D341Med (cell line): Measurements from ENCODE around the gene BARX2.

Experiments used
- DNase-seq: peaks from one replicate; pipeline ENCODE4 v3.0.0; 2012; ENCODE audit warnings: low spot score

Gene BARX2

DNA sequence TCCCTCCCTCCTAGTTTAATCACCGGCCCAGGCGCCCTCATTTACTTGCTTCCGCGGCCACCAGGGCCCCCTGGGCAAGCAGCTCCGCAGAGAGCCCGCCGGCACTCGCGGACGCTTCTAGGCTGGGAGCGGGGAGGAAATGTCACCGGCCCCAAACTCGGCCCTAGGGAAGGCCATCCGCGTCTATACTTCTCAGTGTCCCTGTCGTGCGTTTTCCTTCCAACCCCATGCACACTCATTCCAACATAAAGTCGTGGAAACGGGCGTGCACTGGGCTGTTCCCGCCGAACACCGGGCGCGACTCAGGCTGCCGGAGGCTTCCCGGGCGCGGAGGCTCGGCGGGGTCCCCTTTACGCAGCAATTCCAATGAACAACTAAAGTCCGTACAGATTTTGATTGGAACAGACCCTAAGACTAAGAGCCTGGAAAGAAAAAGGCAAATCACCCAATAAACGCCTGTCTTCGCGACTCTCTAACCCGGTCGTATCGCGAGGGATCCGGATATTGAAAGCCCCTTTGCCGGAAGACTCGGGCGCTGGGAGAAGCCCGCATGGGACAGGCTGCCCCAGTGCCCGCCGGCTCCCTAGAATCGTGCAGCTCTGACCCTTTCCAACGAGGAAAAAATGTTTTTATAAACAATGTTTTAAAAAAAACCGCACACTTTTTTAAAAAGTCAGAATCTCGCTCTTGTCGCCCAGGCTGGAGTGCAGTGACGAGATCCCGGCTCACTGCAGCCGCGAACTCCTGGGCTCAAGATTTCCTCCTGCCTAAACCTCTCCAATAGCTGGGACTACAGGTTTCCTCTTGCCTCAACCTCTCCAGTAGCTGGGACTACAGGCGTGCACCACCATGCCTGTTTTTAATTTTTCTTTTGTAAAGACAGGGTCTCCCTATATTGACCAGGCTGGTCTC, 1.3 kb upstream of the BARX2 start:
- peak; percentile 50 for DNase-seq

GRCh38 chr11:129374993-129375750, 476 bp upstream of the BARX2 start:
- DNase-seq = peak; percentile 57

DNA sequence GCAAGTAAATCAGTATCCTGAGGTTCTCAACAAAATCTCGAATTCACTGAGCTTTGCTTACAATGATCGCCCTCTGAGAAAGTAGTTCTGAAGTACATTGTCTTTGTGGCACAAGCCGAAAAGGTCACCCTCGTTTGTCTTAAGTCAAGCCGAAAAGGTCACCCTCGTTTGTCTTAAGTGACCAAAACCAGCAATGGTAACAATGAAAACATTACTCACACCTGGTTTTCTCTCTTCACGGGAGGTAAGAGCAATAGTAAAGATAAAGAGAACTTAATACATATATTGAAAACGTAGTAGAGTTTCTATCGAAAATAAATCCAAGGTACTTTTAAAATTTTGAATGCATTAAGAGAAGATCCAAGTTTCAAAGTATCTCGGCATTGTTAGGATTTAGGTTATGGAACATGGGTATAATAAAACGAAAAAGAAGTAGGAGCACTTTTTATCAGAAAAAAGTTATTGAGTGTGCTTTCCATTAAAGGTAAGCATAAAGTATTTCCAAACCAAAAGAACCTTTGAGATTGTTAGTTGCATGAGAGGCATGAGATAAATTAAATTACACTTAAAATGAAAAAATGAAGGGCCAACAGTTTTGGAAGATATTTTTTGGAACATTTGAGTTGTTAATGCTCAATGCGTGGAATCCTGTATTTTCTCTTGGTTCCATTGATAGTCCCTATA, 1.2 kb downstream of the BARX2 start:
- DNase-seq = no peak

DNA sequence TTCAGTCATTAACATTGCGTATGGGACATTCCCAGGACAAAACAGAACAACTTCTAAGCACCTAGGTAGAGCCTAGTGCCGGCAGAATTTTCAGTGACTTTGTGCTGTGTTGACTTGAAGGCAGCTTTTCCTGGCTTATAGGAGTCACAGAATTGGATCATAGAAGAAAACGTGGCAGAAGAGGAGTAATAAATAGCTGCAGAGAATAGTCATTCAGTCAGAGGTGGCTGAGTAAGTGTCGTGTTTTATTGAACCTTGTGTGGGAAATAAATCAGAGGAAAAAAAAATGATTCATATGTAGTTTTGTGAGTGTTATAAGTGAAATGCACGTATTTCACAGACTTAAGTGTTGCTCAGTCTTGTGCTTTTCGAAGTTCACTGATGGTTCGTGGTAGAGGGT, 2.1 kb downstream of the BARX2 start:
- no peak for DNase-seq

- no peak for DNase-seq
Observed at GRCh38 chr11:129380413-129380812, 4.8 kb downstream of the BARX2 start.

GRCh38 chr11:129382583-129382982, 6.9 kb downstream of the BARX2 start:
- DNase-seq = no peak

GRCh38 chr11:129383060-129383459, 7.4 kb downstream of the BARX2 start:
- no peak for DNase-seq

- no peak for DNase-seq
Observed at GRCh38 chr11:129383502-129383901, 7.9 kb downstream of the BARX2 start.

GRCh38 chr11:129384415-129384814, 8.8 kb downstream of the BARX2 start:
- DNase-seq = no peak

DNA sequence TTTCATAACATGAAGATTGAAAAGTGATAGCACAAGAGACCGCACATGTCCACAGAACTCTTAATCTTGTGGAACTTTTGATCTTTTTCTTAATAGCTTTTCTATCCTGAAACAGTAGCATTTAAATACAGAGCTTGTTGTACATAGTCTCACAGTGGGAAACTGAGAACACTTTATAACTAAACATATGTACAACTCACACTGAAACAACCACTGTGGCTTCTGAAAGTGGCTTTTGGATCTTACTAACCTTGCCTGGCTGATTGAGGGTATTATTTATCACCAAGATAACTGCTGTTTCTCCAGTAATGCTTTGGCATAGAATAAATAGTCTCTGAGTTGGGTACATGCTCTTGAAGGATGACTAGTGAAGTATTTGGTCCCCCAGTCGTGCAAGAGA, 10.2 kb downstream of the BARX2 start:
- DNase-seq = no peak

DNA sequence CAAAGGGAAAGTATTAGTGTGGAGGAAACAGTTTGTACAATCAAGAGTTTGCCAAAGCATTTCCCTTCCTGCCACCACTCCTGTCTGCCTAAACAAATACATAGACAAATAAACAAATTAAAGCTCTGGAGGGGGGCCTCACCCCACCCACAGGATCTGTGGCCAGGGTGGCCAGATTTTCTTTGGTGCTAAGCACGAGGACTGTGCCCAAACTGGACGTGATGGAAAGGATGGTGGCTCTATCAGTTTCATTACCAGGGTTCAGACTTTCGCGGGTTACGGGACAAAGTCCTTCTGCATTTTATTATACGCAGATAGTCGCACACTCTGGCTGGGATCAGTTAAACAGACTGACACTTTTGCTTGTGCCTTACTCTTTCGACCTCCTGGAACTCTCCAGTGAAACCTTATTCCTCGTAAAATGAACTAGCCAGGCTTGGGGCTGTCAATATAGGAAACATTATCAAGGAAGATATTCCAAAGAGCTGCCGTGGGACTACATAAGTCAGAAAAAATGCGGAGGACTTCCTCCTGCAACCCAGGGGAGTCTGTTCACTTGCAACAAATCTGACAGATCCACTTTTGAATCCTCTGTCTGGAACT, 11.2 kb downstream of the BARX2 start:
- no peak for DNase-seq

GRCh38 chr11:129387434-129387833, 11.8 kb downstream of the BARX2 start:
- no peak for DNase-seq

DNA sequence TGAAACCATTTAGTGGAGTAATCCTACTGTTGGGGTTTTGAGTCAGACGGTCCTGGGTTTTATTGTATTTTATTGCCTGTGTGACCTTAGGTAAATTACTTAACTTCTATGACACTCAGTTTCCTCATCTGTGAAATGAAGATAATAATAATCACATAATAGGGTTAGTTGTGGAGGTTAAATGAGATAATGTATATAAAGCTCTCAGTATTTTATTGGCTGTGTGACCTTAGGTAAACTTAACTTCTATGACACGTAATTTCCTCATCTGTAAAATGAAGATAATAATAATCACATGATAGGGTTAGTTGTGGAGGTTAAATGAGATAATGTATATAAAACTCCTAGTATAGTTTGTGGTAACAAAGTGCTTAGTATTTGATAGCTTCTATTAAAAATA, 13.2 kb downstream of the BARX2 start:
- DNase-seq = no peak

- DNase-seq = no peak
Observed at GRCh38 chr11:129390303-129390821, 14.7 kb downstream of the BARX2 start.

DNA sequence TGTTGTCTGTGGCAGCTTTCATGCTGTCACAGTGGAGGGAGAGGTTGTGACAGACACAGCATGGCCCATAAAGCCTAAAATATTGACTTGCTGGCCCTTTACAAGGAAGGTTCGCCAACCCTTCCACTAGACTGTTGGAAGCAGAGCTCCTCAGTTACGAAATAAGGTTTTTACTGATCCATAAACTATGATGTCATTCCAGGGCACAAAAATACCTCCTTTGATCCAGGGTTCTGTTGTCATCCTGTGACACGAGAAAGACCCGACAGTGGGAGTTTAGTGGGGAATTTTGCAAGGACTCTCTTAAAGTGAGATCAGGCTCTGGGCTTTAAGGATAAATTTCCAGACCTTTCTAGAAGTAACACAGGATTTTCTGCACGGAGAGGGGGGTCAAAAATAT, 15.7 kb downstream of the BARX2 start:
- no peak for DNase-seq

DNA sequence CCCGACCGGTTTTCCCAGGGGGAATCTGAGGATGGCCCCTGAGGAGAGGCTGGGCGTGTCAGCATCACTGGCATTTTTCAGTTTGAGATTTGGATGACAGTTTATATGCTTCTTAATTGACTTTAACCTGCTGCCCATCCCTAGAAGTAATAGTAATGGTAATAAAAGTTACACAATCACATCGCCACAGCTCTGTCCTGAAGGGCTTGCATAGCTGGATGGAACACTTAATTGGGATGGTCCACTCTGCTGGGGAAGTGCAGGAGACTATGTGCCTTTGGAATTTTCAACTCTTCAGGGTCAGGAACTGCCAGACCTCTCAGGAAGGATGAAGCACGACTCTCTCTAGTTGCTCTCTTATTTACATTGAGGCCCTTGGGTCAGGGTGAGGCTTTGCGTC, 16.2 kb downstream of the BARX2 start:
- no peak for DNase-seq

DNA sequence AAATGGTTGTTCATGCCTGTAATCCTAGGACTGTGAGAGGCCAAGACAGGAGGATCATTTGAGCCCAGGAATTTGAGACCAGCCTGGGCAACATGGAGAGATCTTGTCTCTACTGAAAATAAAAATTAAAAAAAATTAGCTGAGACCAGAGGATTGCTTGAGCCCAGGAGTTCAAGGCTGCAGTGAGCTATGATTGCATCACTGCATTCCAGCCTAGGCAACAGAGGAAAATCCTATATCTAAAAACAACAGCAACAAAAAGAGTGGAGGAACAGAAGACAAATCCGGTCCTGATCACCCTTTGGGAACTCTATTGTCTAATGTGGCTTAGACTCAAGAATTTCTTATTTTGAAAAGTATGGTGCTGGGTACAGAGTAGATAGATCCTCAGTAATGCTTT, 17.3 kb downstream of the BARX2 start:
- DNase-seq = no peak

DNA sequence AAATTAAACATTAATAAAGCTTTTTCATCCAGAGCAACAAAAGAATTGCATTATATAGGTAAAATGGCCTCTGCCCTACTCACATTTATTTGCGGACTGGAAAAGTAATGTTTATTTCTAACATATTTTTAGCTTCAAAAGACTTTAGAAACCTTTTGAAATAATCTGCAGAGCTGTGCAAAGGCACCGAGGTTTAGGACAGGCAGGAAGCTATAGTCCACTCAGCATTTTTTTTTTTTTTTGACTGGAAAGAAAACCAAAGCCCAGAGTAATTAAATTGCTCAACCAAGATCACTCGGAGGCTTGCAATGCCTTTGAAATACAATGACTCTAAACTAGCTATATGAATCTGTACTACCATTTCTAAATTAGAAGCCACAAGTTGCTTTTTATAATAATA, 19.1 kb downstream of the BARX2 start:
- no peak for DNase-seq

DNA sequence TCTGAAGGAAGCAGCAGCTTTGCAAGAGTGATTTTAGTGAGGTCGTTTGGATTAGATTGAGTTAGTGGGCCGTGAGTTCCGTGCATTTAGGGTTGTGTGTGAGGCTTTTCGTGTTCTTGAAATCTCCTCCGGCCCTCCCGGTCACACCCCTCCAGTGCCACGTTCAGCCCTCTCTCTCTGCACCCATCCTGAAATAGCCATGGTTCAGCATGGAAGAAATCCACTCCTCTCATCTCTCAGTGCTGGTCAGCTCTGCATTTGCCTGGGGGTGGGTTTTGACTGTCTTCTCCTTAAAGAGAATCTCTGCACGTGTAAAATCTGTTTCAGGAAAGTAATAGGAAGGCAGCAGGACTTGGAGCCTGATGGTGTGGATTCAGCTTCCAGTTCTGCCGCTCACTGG, 19.8 kb downstream of the BARX2 start:
- DNase-seq = no peak

DNA sequence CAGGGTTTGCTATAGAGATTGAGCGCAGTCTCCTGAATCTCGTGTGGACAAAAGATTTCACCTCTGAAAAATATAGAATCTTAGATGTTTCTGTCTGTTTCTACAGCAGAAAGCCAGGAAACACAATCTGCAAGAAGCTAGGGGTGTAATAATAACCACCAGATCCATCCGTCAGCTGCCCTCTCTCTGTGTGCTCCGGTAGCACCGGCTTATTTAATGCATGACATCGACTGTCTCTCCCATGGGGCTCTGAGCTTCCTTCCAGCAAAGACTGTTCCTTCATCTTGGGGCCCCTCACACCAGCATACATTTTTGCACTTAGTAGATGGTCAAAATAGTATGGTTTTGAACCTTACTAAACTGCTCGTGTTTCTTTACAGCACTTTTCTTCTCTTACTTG, 20.2 kb downstream of the BARX2 start:
- DNase-seq = no peak

- DNase-seq = no peak
Observed at GRCh38 chr11:129396454-129396853, 20.8 kb downstream of the BARX2 start.
